Endothelial cell of umbilical vein (primary cell): ENCODE results near the gene FXYD4. TPM values are rescaled to one million over a fixed set of nuclear protein-coding genes. Genes with fewer than 3 reads are reported as not detected.

Experiments
- BruUV-seq: library from RNA; stranded (reverse); fragments of 400-500 nt; replicated peaks from 2 replicates; lab custom pipeline; 2021; lab: Mats Ljungman, UMichigan
- CTCF ChIA-PET: fragments of 300-600, 350-600 bp; sonication (Branson Sonifier 250); formaldehyde crosslinking; loops from one replicate; lab custom pipeline; 2021; ENCODE audit warnings: antibody characterized with exemption, inconsistent platforms; lab: Charles Lee
- POLR2A ChIA-PET: fragments of 300-600, 350-600 bp; sonication (Branson Sonifier 250); formaldehyde crosslinking; loops from one replicate; lab custom pipeline; 2021; ENCODE audit warnings: antibody characterized with exemption, inconsistent platforms; lab: Charles Lee
- DNase-seq: peaks from one replicate; pipeline ENCODE4 v3.0.0-alpha.2; 2011; ENCODE audit warnings: low read depth, low spot score
- FAIRE-seq: peaks from 2 replicates; lab custom pipeline; 2011; peaks lifted over from hg19 to GRCh38; lab: Jason Lieb, UNC
- H2AFZ ChIP-seq: 2 replicates; pipeline ENCODE4 v1.6.0; 2012; ENCODE audit warnings: low read depth, low read length, control low read depth, inconsistent platforms
- H3K27ac ChIP-seq: 2 replicates; pipeline ENCODE4 v1.5.1; 2011; ENCODE audit warnings: low read depth, mild to moderate bottlenecking, control low read depth, low read length, moderate library complexity; ENCODE audit not compliant: insufficient read depth
- H3K27me3 ChIP-seq, 2 experiments: 2 replicates each; pipeline versions ENCODE4 v1.6.0 to v1.6.1; 2011; ENCODE audit warnings: low read length in 2 of 2, mixed read lengths in 1 of 2; ENCODE audit not compliant: control insufficient read depth in 2 of 2, insufficient read depth in 2 of 2
- H3K36me3 ChIP-seq, 2 experiments: 2 replicates in 1 of 2; 3 replicates in 1 of 2; pipeline ENCODE4 v1.5.1; 2011; ENCODE audit warnings: low read length in 2 of 2, mild to moderate bottlenecking in 1 of 2, moderate library complexity in 1 of 2; ENCODE audit not compliant: control insufficient read depth in 2 of 2, insufficient read depth in 2 of 2; ENCODE audit errors: extremely low read depth in 1 of 2
- H3K4me1 ChIP-seq: 3 replicates; pipeline ENCODE4 v1.5.1; 2011; ENCODE audit warnings: mild to moderate bottlenecking, low read length; ENCODE audit not compliant: control insufficient read depth, insufficient read depth; ENCODE audit errors: extremely low read depth
- H3K4me2 ChIP-seq: 2 replicates; pipeline ENCODE4 v1.6.1; 2011; ENCODE audit warnings: low read length, control low read depth, mixed read lengths; ENCODE audit not compliant: insufficient read depth
- H3K4me3 ChIP-seq, 3 experiments: fragments of 200-600 bp in 1 of 3; sonication (generic), shearing (Covaris generic) in 1 of 3; replicated peaks in 1 of 3; 2 replicates each; pipeline ENCODE4 v1.5.1; 2011 to 2016; ENCODE audit warnings: control low read depth in 3 of 3, low read length in 3 of 3, mild to moderate bottlenecking in 2 of 3, inconsistent platforms in 1 of 3, low read depth in 1 of 3, moderate library complexity in 1 of 3; ENCODE audit not compliant: insufficient read depth in 1 of 3
- H3K79me2 ChIP-seq: 2 replicates; pipeline ENCODE4 v1.6.0; 2012; ENCODE audit warnings: low read length, inconsistent platforms; ENCODE audit not compliant: control insufficient read depth, insufficient read depth
- H3K9ac ChIP-seq: replicated peaks from 2 replicates; pipeline ENCODE3; 2011; ENCODE audit warnings: low read length, control low read depth; ENCODE audit not compliant: insufficient read depth; ENCODE audit errors: extremely low read depth
- H3K9me1 ChIP-seq: replicated peaks from 3 replicates; pipeline ENCODE4 v1.6.0; 2011; ENCODE audit warnings: mild to moderate bottlenecking, low read length; ENCODE audit not compliant: control insufficient read depth, insufficient read depth; ENCODE audit errors: extremely low read depth
- H3K9me3 ChIP-seq: replicated peaks from 2 replicates; pipeline ENCODE4 v1.5.1; 2012; ENCODE audit warnings: low read length, inconsistent platforms; ENCODE audit not compliant: control insufficient read depth, insufficient read depth
- H4K20me1 ChIP-seq: replicated peaks from 2 replicates; pipeline ENCODE3; 2011; ENCODE audit warnings: mild to moderate bottlenecking, low read length; ENCODE audit not compliant: control insufficient read depth, insufficient read depth; ENCODE audit errors: extremely low read depth
- CTCF ChIP-seq, 2 donors: IDR thresholded peaks; 1 replicate in 1 of 2; 2 replicates in 1 of 2; pipeline ENCODE4 v1.5.1; 2011; ENCODE audit warnings: low read length in 2 of 2, mild to moderate bottlenecking in 2 of 2, moderate library complexity in 2 of 2, control low read depth in 1 of 2, inconsistent platforms in 1 of 2, low read depth in 1 of 2; ENCODE audit not compliant: insufficient read depth in 1 of 2; ENCODE audit errors: extremely low read depth in 1 of 2
- EZH2 ChIP-seq: IDR thresholded peaks from 2 replicates; pipeline ENCODE4 v1.6.1; 2012; ENCODE audit warnings: borderline replicate concordance, low read depth, mild to moderate bottlenecking, moderate library complexity, low read length, inconsistent platforms; ENCODE audit not compliant: severe bottlenecking
- FOS ChIP-seq: IDR thresholded peaks from 2 replicates; pipeline ENCODE4 v1.6.1; 2011; ENCODE audit warnings: mild to moderate bottlenecking, low read length, moderate library complexity, borderline replicate concordance; ENCODE audit not compliant: insufficient read depth
- GATA2 ChIP-seq: IDR thresholded peaks from 2 replicates; pipeline ENCODE4 v1.7.0; 2011; ENCODE audit warnings: low read depth, mild to moderate bottlenecking, moderate library complexity, mixed read lengths, low read length; ENCODE audit not compliant: insufficient read length, insufficient read depth
- JUN ChIP-seq: IDR thresholded peaks from 2 replicates; pipeline ENCODE4 v1.6.1; 2011; ENCODE audit warnings: borderline replicate concordance, low read depth; ENCODE audit not compliant: insufficient read length, insufficient read depth
- MYC ChIP-seq: IDR thresholded peaks from one replicate; pipeline ENCODE4 v1.6.1; 2011; ENCODE audit warnings: mild to moderate bottlenecking, low read depth, low read length
- POLR2A ChIP-seq: IDR thresholded peaks from 2 replicates; pipeline ENCODE4 v1.6.1; 2012; ENCODE audit warnings: low read depth, mild to moderate bottlenecking, control low read depth, low read length
- POLR2AphosphoS5 ChIP-seq: IDR thresholded peaks from 2 replicates; pipeline ENCODE4 v1.6.1; 2012; ENCODE audit warnings: low read depth, mild to moderate bottlenecking, control low read depth, low read length, moderate library complexity; ENCODE audit not compliant: insufficient read depth
- dilution Hi-C: fragments of 300-500 bp; cut with MboI; formaldehyde crosslinking; loops from one replicate; pipeline ENCODE4 v1.15.0; 2019; ENCODE audit warnings: low sequenced_read_pairs; ENCODE audit not compliant: extremely low pct_ligation_motif_present
- intact Hi-C: fragments of 100-400 bp; cut with micrococcal nuclease; formaldehyde crosslinking; loops from one replicate; pipeline ENCODE4 v1.10.0; 2022
- polyA plus RNA-seq, 4 experiments: library from polyadenylated mRNA; depleted of rRNA in 3 of 4; stranded (reverse) in 3 of 4; unstranded in 1 of 4; fragments of >200 nt; gene quantifications; 2 replicates each; pipeline versions ENCODE4 v1.2.1 to v1.2.3, GENCODE V29; 2011 to 2012; ENCODE audit warnings: missing spikeins in 1 of 4
- total RNA-seq: library from RNA; stranded (reverse); gene quantifications from 2 replicates; pipeline ENCODE4 v1.2.3, GENCODE V29; 2021
- TF ChIP-seq, protein P1 (sequence below): IDR thresholded peaks from 2 replicates; pipeline ENCODE4 v1.6.1; 2011; ENCODE audit not compliant: insufficient read depth, insufficient read length

FXYD4 gene
- total and polyA plus RNA-seq, 2 donors (not counting 3 experiments of a cell fraction or from before 2014, with no cell fraction given) = not detected

DNA sequence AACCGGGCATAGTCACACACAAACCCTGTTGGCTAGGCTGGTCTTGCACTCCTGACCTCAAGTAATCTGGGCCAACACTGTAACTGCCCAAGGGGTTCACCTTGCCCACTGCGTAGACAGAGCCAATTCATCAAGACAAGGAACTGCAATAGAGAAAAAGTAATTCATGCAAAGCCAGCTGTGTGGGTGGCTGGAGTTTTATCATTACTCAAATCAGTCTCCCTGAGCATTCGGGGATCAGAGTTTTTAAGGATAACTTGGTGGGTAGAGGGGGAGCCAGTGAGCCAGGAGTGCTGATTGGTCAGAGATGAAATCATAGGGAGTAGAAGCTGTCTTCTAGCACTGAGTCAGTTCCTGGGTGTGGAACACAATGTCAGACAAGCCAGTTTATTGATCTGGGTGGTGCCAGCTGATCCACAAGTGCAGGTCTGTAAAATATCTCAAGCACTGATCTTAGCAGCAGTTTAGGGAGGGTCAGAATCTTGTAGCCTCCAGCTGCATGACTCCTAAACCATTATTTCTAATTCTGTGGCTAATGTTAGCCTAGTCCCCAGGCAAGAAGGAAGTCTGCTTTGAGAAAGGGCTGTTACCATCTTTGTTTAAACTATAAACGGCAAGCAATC is 15.6 kb upstream of the FXYD4 start:
- TF ChIP-seq POLR2A (no peak), MYC (no peak), FOS (no peak), GATA2 (no peak), CTCF (IDR thresholded peaks at IDR 0.05; ENCODE audit: extremely low read depth in 1 of 2, insufficient read depth in 1 of 2, low read depth in 1 of 2, low read length in 2 of 2) (no peak), POLR2AphosphoS5 (no peak), JUN (no peak), EZH2 (no peak)
- TF ChIP-seq, protein P1, sequence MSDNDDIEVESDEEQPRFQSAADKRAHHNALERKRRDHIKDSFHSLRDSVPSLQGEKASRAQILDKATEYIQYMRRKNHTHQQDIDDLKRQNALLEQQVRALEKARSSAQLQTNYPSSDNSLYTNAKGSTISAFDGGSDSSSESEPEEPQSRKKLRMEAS = no peak
- no peaks in the 10 kb centered on the region for H3K9me1 ChIP-seq

More for the DNA sequence above, 15.6 kb upstream of the FXYD4 start:
- Histone ChIP-seq H3K4me2 (no peak overlapping the region), H3K9me3 (no peaks in the 10 kb centered on the region), H3K79me2 (no peaks in the 10 kb centered on the region), H3K36me3 (no peaks in the 10 kb centered on the region), H4K20me1 (no peaks in the 10 kb centered on the region), H2AFZ (no peak overlapping the region), H3K4me3 (no peak overlapping the region), H3K27ac (no peak overlapping the region), H3K4me1 (no peaks in the 10 kb centered on the region), H3K9ac (no peak overlapping the region), H3K27me3 (peaks cover 1 to 6% of the 10 kb centered on the region in 2 experiments)
- dilution Hi-C loops = no loop called here
- DNase-seq (no peak), FAIRE-seq (no peak)
- no TSS peak for BruUV-seq
- ChIA-PET POLR2A (no interaction called here), CTCF (no interaction called here)
- intact Hi-C loops = no loop called here
